GM15510 (cell line): ENCODE results near the gene CD151.

ENCODE experiments used
- POLR2A ChIP-seq: IDR thresholded peaks from 3 replicates; pipeline ENCODE4 v1.6.1; 2011; ENCODE audit warnings: borderline replicate concordance; ENCODE audit not compliant: insufficient read length; ENCODE audit errors: extremely low read depth

CD151 gene

DNA sequence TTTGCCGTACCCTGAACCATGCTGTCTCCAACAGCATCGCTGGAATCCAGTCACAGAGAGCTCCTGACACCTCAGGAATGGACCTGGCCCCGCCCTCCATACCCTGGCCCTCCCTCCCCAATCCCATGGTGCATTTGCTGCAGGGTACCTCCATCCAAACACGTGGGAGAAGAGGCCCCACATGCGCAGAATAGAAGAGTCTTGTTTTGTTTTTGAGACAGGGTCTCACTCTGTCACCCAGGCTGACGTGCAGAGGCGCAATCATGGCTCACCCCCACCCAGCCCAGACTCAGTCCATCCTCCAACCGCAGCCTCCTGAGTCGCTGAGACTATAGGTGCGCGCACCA, 16.3 kb upstream of the CD151 start:
- TF ChIP-seq POLR2A: no peak

DNA sequence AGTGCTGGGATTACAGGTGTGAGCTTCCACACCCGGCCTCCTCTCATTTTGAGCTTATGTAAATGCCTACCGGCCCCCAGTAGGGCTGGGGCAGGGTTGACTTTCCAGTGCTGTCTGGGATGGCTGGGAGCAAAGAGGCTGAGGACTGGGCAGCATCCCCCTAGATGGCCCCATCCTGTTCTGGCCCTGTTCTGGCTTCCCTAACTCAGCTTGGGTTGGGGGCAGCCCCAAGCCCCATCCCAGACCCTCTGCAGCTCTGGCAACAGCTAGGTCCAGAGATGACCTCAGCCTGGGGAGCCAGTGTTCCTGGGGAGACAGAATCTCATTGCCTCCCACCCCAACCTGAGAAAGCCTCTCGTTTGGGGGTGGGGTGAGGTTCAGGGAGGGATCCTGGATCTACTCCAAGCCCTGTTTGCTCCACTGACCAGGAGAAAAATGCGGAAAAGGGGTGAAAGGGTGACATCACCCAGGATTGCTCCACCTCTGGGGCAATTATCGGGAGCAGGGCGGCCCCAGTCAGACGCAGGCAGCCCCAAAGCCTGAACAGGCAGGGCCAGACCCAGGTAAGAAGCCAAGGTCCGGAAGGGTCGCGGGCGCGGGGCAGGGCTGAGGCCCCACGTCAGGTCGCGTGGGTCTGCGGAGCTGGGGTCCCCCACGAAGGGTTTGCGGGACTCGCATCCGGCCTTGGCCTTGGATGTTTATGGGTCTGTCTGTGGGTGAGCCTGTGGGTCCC, 14.2 kb upstream of the CD151 start, which contains the start of gene PNPLA2:
PNPLA2 (plus strand) TSS at position 519 of the 733 bp plus-strand sequence. CDS start 805 bp downstream, outside the sequence.
- TF ChIP-seq POLR2A: no peak

DNA sequence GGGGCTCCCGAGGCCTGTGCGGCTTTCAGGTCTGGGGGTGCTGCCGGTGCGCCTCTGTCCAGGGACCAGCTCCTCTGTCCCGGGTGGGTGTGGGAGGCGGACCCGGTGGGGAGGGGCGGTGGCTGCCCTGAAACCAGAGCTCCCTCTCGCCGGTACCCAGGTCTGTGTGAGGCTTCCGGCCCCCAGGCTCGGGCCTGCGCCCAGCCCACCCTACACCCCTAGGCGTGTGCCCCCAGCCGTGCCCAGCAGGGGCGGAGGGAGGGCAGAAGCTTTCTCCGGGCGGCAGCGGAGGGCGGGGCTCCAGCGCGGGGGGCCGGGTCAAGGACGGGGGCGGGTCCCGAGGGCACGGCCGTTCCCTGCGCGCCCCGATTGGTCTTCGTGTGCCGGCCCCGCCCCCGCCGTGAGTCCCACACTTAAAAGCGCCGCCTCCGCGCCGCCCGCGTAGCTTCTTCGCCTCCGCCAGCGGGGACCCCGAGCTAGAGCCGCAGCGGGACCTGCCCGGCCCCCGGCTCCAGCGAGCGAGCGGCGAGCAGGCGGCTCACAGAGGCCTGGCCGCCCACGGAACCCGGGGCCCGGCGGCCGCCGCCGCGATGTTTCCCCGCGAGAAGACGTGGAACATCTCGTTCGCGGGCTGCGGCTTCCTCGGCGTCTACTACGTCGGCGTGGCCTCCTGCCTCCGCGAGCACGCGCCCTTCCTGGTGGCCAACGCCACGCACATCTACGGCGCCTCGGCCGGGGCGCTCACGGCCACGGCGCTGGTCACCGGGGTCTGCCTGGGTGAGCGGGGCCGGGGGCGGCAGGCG, 13.4 kb upstream of the CD151 start:
- peak; percentile 95 for TF ChIP-seq POLR2A

- no peak for TF ChIP-seq POLR2A
These were observed 12.7 kb upstream of the CD151 start for GRCh38 chr11:819943-820649.

- TF ChIP-seq POLR2A: no peak
These were observed 11.9 kb upstream of the CD151 start for GRCh38 chr11:820655-821511.

DNA sequence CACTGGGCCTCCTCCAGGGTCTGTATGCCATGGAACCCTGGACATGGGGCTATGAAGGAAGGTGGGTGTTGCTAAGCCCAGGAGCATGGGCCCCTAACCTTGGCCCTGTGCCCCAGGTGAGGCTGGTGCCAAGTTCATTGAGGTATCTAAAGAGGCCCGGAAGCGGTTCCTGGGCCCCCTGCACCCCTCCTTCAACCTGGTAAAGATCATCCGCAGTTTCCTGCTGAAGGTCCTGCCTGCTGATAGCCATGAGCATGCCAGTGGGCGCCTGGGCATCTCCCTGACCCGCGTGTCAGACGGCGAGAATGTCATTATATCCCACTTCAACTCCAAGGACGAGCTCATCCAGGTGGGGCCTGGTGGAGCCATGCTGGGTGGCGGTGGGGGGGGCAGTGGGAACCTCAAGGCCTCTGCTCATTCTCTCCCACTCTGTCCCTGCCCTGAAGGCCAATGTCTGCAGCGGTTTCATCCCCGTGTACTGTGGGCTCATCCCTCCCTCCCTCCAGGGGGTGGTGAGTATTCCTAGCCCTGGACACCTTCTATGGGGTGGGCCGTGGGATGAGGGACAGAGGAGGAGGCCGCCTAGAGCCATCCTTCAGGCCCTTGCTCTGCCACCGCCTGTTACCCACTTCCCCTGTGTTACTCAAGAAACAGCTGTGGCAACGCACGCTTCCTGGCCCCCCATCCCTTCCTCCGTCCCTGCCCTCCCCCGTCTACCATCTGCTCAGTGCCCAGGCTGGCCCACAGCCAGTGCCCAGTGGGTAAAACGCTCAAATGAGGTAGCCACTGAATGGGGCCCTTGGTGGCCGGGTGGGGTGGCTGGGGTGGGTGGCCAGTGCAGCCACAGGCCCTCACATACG, 11.0 kb upstream of the CD151 start:
- TF ChIP-seq POLR2A: no peak

- no peak for TF ChIP-seq POLR2A
These were observed 9.1 kb upstream of the CD151 start for GRCh38 chr11:823441-824291.

DNA sequence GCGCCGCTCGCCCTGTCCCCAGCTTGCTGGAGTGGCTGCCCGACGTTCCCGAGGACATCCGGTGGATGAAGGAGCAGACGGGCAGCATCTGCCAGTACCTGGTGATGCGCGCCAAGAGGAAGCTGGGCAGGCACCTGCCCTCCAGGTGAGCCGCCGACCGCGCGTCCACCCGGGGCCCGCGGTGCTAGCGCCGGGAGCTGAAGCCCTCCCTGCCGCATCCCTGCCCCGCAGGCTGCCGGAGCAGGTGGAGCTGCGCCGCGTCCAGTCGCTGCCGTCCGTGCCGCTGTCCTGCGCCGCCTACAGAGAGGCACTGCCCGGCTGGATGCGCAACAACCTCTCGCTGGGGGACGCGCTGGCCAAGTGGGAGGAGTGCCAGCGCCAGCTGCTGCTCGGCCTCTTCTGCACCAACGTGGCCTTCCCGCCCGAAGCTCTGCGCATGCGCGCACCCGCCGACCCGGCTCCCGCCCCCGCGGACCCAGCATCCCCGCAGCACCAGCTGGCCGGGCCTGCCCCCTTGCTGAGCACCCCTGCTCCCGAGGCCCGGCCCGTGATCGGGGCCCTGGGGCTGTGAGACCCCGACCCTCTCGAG, 8.4 kb upstream of the CD151 start:
- no peak for TF ChIP-seq POLR2A

GRCh38 chr11:824942-825341, 7.8 kb upstream of the CD151 start:
- no peak for TF ChIP-seq POLR2A

- no peak for TF ChIP-seq POLR2A
These were observed 7.2 kb upstream of the CD151 start for GRCh38 chr11:825366-826226.

DNA sequence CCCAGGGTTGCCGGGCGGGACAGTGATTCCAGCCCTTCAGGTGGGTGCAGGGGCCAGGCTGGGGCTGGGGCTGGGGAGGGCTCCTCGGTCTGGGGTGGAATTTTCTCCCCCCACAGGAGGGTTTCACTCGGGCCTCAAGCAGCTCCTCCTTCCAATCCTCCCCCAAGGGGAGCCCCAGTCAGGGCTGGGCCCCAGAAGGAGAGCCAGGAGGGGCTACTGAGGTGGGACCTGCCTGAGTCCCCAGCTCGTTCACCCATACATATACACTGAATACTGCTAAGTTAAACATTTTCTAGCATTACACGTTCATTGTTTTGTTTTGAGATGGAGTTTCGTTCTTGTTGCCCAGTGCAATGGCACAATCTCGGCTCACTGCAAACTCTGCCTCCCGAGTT, 6.5 kb upstream of the CD151 start:
- no peak for TF ChIP-seq POLR2A

DNA sequence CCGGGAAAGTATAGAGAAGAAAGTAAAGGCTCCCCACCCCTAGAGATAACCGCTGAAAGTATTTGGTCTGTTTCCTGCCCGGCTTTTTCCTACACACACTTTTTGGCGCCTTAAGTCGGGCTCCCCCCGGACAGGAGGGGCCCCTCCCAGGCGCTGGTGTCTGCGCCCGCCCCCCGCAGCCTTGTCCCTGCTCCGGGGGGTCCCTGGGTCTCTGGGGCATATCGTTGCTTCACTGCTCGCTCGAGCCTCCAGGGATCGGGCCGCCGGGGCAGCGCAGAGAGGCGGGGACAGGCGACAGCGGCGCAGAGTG, 6.0 kb upstream of the CD151 start:
- no peak for TF ChIP-seq POLR2A
